Lung microvascular endothelial cell (primary cell): ENCODE measurements around the gene SERTAD1. TPM values are rescaled to one million over a fixed set of nuclear protein-coding genes. Genes with fewer than 3 reads are reported as not detected.
"Not testable (repeated sequence)": the region's sequence is repeated elsewhere in the genome, so short reads cannot be mapped to it uniquely, and the experiment has no call there.

ENCODE experiments used
- DNase-seq, 2 donors: peaks; one replicate each; pipeline versions ENCODE4 v3.0.0 to v3.0.0-alpha.2; 2010; ENCODE audit warnings: low read depth in 2 of 2
- total RNA-seq: library from RNA; depleted of rRNA; stranded (reverse); fragments of >200 nt; gene quantifications from 2 replicates; pipeline ENCODE4 v1.2.1, GENCODE V29; 2014

Gene SERTAD1
- total RNA-seq, 1 donor from 2014 or later: 27.8 TPM

GRCh38 chr19:40452016-40452415 is 26.2 kb upstream of the SERTAD1 start:
- DNase-seq: no peak

- DNase-seq: no peak
Measured at GRCh38 chr19:40450664-40451063, 24.9 kb upstream of the SERTAD1 start.

DNA sequence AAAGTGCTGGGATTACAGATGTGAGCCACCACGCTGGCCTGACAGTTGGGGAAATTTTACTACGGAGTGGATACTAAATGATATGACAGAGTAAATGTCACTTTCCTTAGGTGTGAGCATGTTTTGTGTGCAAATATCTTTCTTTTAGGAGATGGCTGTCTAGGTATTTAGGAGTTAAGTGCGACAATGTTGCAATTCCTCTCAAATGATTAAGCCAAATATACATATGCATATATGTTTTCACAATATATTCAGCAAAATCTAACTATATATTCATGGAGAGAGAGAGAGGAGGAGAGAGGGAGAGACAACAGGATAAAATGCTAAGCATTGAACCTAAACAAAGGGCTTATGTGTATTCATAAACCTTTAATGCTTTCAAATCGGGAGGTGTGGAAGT is 23.7 kb upstream of the SERTAD1 start:
- DNase-seq: no peak

DNA sequence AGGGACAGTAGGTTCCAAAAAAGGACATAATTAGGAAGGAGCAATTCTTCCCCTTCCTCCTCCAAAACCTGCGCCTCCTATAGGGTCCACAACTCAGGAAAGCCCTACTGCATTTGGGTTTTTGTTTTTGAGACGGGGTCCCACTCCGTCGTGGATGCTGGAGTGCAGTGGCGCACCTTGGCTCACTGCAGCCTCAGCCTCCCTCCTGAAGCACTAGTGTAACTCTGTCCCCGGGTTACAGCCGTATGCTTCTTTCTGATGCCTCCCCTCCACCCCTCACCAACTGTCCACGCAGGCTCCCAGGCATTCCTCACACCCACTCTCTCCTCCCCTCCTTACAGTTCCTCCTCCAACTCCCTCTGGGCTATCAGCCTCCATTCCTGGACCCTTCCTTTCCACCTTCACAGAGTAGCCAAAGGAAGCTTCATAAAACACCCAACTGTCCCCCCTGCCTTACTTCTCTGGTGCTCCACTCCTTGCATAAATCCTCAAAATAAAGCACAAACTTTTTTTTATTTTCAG is 20.5 kb upstream of the SERTAD1 start:
- no peak for DNase-seq

DNA sequence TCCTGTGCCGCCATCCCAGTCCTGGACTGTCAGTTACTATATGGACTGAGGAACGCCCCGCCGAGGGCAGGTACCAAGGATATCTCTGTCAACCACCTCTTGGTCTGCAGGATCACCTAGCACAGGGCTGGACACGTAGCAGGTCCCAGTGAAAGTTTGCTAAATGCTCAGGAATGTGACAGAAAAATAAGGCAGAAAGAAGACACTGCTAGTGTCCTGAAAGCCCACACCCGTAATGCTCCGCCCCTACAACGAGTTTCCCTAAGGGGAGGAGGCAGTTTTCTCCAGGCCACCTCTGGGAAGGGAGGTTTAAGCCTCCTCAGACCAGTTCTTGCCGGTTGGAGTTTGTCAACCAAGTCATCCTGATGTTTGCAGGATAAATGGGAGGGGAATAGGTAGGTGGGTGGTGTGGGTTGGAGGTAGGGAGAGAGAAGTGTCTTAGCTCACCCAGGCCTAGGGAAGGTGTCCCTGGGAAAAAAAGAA is 20.0 kb upstream of the SERTAD1 start:
- no peak for DNase-seq

DNA sequence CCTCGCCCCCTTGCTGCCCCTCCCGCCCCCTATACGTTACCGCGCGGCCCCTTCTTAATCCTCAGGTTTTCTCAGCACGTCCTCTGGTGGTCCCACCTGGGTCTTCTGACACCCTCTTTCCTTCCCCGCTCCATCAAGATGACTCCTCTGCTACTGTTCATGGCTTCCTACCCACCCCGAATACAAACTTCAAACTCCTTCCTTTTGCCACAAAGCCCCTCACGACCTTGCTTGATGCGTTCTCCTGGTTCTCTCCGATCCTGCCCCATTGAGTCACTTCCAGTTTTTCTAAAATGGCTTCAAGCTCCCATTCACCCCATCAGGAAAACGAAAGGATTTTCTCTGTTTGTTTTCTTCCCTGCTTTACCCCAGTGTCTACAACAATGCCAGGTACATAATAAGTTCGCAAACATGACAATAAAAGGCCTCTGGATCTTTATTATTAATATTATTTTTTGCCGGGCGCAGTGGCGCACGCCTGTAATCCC is 19.1 kb upstream of the SERTAD1 start:
- no peak for DNase-seq

DNA sequence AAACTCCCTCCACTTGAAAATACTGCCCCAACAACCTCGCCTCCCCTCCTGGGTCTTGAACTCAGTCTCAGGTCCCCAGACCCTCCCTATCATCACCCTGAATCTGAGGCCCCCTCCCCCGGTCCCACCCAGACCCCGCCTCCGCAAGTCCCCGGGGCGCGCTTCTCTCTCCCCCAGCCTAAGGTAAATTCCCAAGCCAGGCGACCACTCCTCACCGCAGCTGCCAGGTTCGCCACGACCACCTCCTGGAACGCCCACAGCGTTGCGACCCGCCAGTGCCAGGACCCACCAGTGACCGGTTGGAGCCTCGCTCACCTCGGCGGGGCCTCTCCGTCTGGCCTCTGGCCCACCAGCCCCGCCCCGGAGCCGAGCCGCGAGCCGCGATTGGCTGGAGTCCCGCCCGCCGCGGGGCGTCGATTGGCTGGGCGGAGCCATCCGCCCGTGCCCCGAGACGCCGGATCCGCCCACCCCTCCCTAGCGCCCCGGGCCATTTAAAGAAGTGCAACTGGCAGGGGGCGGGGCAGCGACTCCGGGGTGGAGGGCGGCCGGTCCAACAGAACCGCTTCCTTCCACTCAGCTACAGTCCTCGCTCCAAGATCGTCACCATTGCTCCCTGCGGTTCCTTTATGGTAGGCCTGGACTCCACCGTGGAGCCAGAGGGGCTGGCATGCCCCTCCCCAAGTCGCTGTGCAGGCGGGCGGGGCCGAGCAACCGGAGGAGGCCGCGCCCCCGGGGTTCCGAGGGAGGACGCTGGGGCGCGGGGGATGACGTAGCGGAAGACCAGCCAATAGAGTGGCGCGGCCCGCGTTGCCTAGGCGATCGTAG is 18.4 kb upstream of the SERTAD1 start, which contains the start of gene SERTAD3:
TSS of gene SERTAD3 (minus strand) at position 336 of the 825 bp plus-strand sequence. CDS start 2,255 bp downstream, outside the sequence.
- DNase-seq: peak; percentile 96 to 97

DNA sequence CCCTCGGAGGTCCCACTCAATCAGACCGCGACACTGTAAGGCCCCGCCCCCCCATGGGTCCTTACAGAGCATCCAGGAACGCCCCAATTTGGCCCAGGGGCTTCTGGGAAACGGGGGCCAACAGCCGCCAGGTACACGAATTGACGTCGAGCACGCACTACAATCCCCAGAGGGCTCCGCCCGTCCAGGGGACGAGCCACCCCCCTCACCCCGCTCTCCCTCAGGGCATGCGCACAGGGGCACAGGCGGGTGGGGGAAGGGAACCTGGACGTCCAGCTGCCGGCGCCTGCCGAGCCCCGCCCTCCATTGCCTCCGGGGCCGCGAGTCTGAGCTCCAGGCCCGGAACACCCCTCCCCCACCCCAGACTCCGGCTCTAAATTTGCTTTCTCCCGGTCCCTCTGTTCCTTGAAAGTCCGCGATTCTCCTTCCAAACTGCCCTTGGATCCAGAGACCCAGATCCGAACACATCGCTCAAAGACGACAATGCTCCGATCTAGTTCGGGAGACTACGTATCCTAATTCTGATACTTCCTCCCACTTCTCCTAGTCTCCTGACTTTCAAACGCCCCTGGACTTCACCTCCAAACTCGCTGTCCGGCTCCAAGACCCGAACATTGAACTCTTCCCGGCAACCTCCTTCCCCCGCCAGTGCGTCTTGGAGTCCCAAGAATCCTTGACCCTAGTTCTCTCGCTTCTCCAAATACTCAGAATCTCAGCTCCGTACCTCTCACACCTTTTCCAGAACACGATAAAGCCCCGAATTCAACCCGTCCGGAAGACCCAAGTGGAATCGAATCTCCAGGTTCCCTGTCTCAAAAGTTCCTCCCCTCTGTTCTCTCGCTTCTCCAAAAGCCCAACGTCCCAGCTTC is 17.6 kb upstream of the SERTAD1 start:
- peak; percentile 100 for DNase-seq

DNA sequence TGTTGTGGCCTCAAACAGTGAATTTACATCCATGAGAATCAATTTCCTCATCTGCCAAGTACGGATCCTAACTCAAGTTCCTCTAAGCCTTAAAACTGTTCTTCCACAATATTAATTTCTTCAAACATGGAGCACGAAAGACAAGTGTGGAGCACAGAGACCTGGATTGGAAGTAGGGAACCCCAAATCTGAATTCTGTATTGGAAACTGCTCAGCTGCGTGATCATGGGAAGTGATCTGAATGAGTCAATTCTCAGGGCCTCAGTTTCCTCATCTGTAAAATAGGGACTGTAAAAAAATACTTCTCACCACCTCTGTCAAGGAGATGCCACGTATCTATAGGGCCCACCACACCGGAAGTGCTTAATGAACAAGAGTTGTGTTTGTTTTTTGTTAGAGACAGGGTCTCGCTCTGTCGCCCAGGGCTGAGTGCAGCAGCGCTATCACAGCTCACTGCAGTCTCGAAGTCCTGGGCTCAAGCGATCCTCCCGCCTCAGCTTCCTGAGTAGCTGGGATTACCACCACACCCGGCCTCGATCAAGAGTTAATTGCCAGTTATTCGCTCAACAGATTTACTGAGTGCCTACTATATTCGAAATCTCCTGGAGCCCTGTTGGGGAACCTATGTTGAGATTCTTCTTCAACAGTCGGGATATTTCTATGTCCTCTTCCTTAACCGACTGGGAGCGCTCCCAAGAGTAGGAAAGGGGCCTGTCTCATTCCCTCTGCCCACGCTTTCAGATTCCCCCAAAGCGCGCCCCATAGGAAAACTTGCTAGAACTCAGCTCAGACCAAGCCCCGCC is 16.7 kb upstream of the SERTAD1 start:
- no peak for DNase-seq

- no peak for DNase-seq
Measured at GRCh38 chr19:40441719-40442253, 16.0 kb upstream of the SERTAD1 start.

DNA sequence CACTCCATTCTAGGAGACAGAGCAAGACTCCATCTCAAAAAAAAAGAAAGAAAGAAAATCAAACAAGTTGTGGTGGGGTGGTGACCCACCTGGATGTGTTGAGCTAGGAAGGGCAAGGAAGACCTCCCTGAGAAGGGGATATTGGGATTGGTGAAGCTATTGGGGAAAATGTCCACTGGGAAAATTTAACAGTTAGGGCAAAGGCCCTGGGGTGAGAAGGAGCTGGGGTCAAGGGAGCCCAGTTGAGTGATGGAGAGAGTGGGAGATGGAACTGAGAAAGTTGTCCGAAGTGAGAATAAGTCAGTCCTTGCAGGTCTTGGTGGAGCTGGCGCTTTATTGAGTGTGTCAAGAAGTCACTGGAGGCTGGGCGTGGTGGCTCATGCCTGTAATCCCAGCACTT is 12.5 kb upstream of the SERTAD1 start:
- DNase-seq: no peak

DNA sequence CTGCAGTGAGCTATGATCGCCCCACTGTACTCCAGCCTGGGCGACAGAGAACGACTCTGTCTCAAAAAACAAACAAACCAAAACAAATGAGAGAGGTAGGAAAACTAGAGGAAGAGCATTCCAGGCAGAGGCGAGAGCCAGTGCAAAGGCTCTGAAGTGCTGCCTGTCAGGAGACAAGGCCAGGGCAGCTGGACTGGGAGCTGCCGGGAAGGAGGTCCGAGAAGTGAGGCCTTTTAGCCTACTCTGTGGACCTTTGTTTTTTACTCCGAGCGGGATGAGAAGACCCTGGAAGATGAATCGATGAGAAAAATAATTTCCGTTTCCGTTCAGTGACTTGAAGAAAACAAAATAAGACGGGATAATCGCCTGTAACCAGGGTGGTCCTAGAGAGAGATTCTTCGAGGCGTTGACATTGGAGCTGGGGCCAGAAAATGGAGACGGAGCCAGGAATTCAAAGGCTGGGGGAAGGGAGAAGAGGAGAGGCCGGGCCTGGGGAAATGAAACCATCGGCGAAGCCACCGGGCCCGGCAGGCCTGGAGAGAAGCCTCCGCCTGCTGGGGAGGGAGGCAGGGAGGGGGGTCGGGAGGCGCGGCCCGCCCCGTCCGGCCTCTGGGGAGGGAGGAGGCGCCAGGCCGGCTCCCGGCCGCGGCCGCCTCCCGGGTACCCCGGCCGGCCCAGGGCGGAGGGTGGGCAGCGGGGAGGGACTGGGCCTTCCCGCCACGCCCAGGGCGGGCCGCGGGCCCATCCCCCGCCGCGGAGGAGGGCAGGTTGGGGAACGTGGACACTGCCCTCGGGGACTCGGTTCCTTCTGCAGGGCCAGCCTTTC is 7.8 kb upstream of the SERTAD1 start:
- DNase-seq: peak; percentile 91 to 92

- DNase-seq: not testable (repeated sequence)
Measured at GRCh38 chr19:40432760-40433159, 7.0 kb upstream of the SERTAD1 start.

DNA sequence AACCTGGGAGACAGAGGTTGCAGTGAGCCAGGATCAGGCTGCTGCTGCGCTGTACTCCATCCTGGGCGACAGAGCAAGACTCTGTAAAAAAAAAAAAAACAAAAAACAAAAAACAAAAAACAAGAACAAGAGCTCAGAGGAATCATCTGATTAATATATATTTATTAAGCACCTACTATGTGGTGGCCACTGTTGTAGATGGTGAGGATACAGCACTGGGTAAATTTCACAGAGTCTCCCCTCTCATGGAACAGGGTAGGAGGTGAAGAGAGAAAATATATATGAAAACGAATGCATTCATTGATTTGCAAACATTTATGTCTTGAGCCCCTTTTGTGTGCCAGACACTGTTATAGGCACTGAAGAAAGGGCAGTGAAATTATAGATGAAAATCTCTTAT is 5.9 kb upstream of the SERTAD1 start:
- no peak for DNase-seq

GRCh38 chr19:40430242-40430641 is 4.5 kb upstream of the SERTAD1 start:
- not testable (repeated sequence) for DNase-seq

DNA sequence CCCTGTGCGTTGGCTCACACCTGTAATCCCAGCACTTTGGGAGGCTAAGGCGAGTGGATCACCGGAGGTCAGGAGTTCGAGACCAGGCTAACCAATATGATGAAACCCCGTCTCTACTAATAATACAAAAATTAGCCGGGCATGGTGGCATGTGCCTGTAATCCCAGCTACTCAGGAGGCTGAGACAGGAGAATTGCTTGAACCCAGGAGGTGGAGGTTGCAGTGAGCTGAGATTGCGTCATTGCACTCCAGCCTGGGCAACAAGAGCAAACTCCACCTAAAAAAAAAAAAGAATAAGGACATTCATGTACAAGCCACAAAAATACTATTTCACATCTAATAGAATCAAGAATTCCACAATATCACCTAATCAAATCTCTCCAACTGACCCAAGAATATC is 2.4 kb upstream of the SERTAD1 start:
- not testable (repeated sequence) for DNase-seq

GRCh38 chr19:40424637-40425449 is 949 bp downstream of the SERTAD1 start:
- DNase-seq: peak; percentile 31 to 44

DNA sequence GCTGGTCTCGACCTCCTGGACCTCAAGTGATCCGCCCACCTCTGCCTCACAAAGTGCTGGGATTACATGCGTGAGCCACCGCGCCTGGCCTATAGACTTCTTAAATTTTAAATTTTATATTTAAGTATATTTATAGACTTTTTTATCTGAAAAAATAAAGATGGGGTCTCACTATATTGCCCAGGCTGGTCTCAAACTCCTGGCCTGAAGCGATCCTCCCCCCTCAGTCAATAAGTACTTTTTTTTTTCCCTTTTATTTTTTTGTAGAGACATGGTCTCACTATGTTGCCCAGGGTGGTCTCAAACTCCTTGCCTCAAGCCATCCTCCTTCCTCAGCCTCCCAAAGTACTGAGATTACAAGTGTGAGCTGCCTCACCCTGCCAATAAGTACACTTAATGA is 1.9 kb downstream of the SERTAD1 start:
- no peak for DNase-seq
